Large intestine (tissue), 3 donors: ENCODE results near the gene TGFBRAP1. TPM values are rescaled to one million over a fixed set of nuclear protein-coding genes. Genes with fewer than 3 reads are reported as not detected.

ENCODE experiments used
- DNase-seq, 2 donors: peaks; one replicate each; pipeline versions ENCODE4 v3.0.0 to v3.0.0-alpha.2; 2013
- H3K27ac ChIP-seq: one replicate; pipeline ENCODE4 v1.5.1; 2013; ENCODE audit warnings: low read length
- H3K27me3 ChIP-seq: 2 replicates; pipeline ENCODE4 v1.6.1; 2013; ENCODE audit warnings: low read length; ENCODE audit not compliant: control insufficient read depth, insufficient read depth
- H3K36me3 ChIP-seq: 2 replicates; pipeline ENCODE4 v1.6.1; 2013; ENCODE audit warnings: low read length; ENCODE audit not compliant: control insufficient read depth, insufficient read depth
- H3K4me1 ChIP-seq: one replicate; pipeline ENCODE4 v1.6.1; 2013; ENCODE audit warnings: low read length; ENCODE audit not compliant: control insufficient read depth, insufficient read depth
- H3K4me3 ChIP-seq: one replicate; pipeline ENCODE4 v1.5.1; 2013; ENCODE audit warnings: low read length
- H3K9me3 ChIP-seq: one replicate; pipeline ENCODE4 v1.6.1; 2013; ENCODE audit warnings: mild to moderate bottlenecking, low read depth, low read length, moderate library complexity; ENCODE audit not compliant: control insufficient read depth
- WGBS: methylation state at CpG from one replicate; pipeline ENCODE4 v1.1.5; 2013; ENCODE audit warnings: low lambda C conversion rate; ENCODE audit not compliant: insufficient coverage; 5-methylcytosine and 5-hydroxymethylcytosine counted together
- polyA plus RNA-seq: library from polyadenylated mRNA; unstranded; fragments of 120-200 nt; gene quantifications from one replicate; pipeline ENCODE4 v1.2.1, GENCODE V29; 2013

Gene TGFBRAP1
- polyA plus RNA-seq, 1 donor: 14.4 TPM

GRCh38 chr2:105358593-105358992, 29.1 kb upstream of the TGFBRAP1 start:
- H3K36me3 ChIP-seq: peaks cover 63% of the 10 kb centered on the region

GRCh38 chr2:105357122-105357521, 27.6 kb upstream of the TGFBRAP1 start:
- no peak for DNase-seq
- no peak overlapping the region for H3K4me3 ChIP-seq
- 100% methylated on average over 1 of the region's 1 CpG for WGBS
- no peaks in the 10 kb centered on the region for H3K4me1 ChIP-seq
- no peaks in the 10 kb centered on the region for H3K27me3 ChIP-seq
- no peak overlapping the region for H3K27ac ChIP-seq
- H3K9me3 ChIP-seq: peaks cover 22% of the 10 kb centered on the region
- peaks cover 60% of the 10 kb centered on the region for H3K36me3 ChIP-seq

More at GRCh38 chr2:105358593-105358992, 29.1 kb upstream of the TGFBRAP1 start:
- Histone ChIP-seq H3K4me1 (no peaks in the 10 kb centered on the region), H3K27me3 (no peaks in the 10 kb centered on the region), H3K4me3 (no peak overlapping the region), H3K9me3 (peaks cover 22% of the 10 kb centered on the region), H3K27ac (no peak overlapping the region)
- WGBS: 93% methylated on average over 3 of the region's 6 CpGs
- no peak for DNase-seq

- H3K36me3 ChIP-seq: peaks cover 64% of the 10 kb centered on the region
- peak in 1 of 2 donors; percentile 12 for DNase-seq
- WGBS: no CpG with 5 or more reads among the region's 4 CpGs
- no peaks in the 10 kb centered on the region for H3K4me1 ChIP-seq
- no peak overlapping the region for H3K4me3 ChIP-seq
- H3K27ac ChIP-seq: no peak overlapping the region
- H3K27me3 ChIP-seq: no peaks in the 10 kb centered on the region
- H3K9me3 ChIP-seq: no peaks in the 10 kb centered on the region
Observed at GRCh38 chr2:105344704-105345345, 15.3 kb upstream of the TGFBRAP1 start.

DNA sequence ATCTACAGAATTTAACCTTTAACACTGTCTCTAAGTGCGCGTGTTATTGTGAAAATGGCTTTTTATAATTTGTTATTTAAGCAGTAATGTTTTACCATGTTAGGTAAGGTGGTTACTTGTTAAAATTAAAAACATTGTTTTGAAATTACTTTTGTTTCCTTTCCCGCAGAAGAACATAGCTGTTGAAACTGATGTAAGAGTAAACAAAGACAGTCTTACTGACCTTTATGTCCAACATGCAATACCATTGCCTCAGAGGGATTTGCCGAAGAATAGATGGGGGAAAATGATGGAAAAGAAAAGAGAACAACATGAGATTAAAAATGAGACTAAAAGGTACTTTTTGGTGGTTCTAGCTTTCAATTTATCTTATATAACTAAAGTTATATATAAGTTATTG, 9.9 kb upstream of the TGFBRAP1 start:
- Histone ChIP-seq H3K27me3 (no peaks in the 10 kb centered on the region), H3K36me3 (peaks cover 30% of the 10 kb centered on the region), H3K4me3 (no peak overlapping the region), H3K9me3 (no peaks in the 10 kb centered on the region), H3K4me1 (peaks cover 2% of the 10 kb centered on the region), H3K27ac (no peak overlapping the region)
- WGBS: 100% methylated on average over 1 of the region's 4 CpGs
- no peak for DNase-seq

DNA sequence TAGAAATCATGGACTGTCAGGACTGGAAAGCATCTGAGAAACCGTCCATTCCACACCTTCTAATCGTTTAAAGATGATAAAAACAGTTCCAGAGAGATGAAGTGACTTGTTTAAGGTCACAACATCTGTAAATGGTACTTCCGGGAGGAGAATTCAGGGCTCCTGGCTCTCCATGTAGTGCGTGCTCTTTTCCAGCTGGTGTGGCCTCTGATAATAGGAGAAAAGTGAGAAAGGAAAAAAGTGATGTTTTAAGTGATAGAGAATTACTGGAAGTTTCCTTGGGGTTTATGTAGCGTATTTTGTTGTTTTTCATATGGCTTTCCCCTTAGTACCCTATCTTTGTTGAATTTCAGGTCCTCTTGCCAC, 8.5 kb upstream of the TGFBRAP1 start:
- Histone ChIP-seq H3K4me3 (peak overlapping the region; percentile 92), H3K4me1 (peaks cover 2% of the 10 kb centered on the region), H3K27ac (no peak overlapping the region), H3K27me3 (no peaks in the 10 kb centered on the region), H3K36me3 (peaks cover 21% of the 10 kb centered on the region), H3K9me3 (no peaks in the 10 kb centered on the region)
- no peak for DNase-seq
- WGBS: 14% methylated on average over 4 of the region's 5 CpGs

DNA sequence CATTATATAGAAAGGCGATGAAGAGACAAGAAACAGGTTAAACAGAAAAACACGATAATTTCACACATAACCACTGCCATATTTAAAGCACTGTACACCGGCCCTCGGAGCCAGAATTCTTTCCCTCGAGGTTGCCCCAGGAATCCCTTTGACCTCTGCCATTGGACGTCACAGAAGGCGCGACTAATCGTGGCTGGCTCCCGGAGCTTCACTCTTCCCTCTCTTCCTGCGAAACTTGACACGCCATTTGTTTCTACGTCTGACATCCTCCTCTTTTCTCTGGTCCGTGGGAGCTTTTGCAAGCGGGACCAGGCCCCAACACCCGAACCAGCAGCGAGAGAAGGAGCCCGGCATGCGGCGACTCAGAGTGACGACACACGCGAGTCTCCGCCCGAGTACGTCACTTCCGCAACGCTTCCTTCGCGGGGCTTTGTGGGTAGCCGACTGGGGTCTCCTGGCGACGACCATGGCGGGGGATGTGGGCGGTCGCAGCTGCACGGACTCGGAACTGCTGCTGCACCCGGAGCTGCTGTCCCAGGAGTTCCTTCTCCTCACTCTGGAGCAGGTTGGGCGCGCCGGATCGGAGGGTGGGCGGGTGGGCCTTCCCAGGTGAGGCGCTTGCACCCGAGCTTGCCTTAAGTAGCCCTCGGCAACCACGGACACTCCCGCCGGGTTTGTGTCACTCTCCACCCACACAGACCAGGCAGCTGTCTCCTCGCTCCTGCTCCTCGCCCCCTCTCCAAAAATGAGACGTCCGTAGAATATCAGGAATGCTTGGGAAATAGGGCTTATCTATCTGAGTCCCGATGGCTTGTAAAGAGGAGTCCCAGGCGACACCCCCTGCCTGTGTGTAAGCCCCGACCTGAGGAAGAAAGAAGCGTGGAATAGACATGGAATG, 7.8 kb upstream of the TGFBRAP1 start, which contains the start of gene C2orf49:
Gene C2orf49, plus strand, starts transcription at position 419 of the 898 bp plus-strand sequence. Its CDS starts 48 bp downstream, at position 467.
- H3K27me3 ChIP-seq: no peaks in the 10 kb centered on the region
- H3K27ac ChIP-seq: peak within 1 kb of the TSS; percentile 83
- peak; percentile 85 to 93 for DNase-seq
- H3K4me1 ChIP-seq: peaks cover 2% of the 10 kb centered on the region
- H3K36me3 ChIP-seq: peaks cover 17% of the 10 kb centered on the region
- H3K9me3 ChIP-seq: no peaks in the 10 kb centered on the region
- peak within 1 kb of the TSS; percentile 92 for H3K4me3 ChIP-seq
- no CpG with 5 or more reads among the region's 58 CpGs for WGBS

- peaks cover 2% of the 10 kb centered on the region for H3K4me1 ChIP-seq
- WGBS: 8% methylated on average over 2 of the region's 7 CpGs
Observed at GRCh38 chr2:105336786-105337121, 7.2 kb upstream of the TGFBRAP1 start.

GRCh38 chr2:105335469-105335868, 5.9 kb upstream of the TGFBRAP1 start:
- 100% methylated on average over 2 of the region's 2 CpGs for WGBS
- Histone ChIP-seq H3K36me3 (peaks cover 9% of the 10 kb centered on the region), H3K9me3 (no peaks in the 10 kb centered on the region), H3K27ac (no peak overlapping the region), H3K4me1 (peaks cover 9% of the 10 kb centered on the region), H3K27me3 (no peaks in the 10 kb centered on the region), H3K4me3 (no peak overlapping the region)
- no peak for DNase-seq

More at GRCh38 chr2:105336786-105337121, 7.2 kb upstream of the TGFBRAP1 start:
- no peaks in the 10 kb centered on the region for H3K27me3 ChIP-seq
- peak overlapping the region; percentile 92 for H3K4me3 ChIP-seq
- peak overlapping the region; percentile 83 for H3K27ac ChIP-seq
- no peak for DNase-seq
- peaks cover 14% of the 10 kb centered on the region for H3K36me3 ChIP-seq
- H3K9me3 ChIP-seq: no peaks in the 10 kb centered on the region

GRCh38 chr2:105334211-105334610, 4.7 kb upstream of the TGFBRAP1 start:
- DNase-seq: no peak
- H3K4me1 ChIP-seq: peaks cover 14% of the 10 kb centered on the region
- H3K27ac ChIP-seq: no peak overlapping the region
- H3K36me3 ChIP-seq: peaks cover 4% of the 10 kb centered on the region
- no peaks in the 10 kb centered on the region for H3K27me3 ChIP-seq
- 83% methylated on average over 2 of the region's 4 CpGs for WGBS
- H3K4me3 ChIP-seq: no peak overlapping the region
- no peaks in the 10 kb centered on the region for H3K9me3 ChIP-seq

GRCh38 chr2:105330681-105331375, 1.3 kb upstream of the TGFBRAP1 start:
- Histone ChIP-seq H3K9me3 (no peaks in the 10 kb centered on the region), H3K4me3 (no peak overlapping the region), H3K27me3 (no peaks in the 10 kb centered on the region), H3K36me3 (peaks cover 4% of the 10 kb centered on the region), H3K27ac (peak overlapping the region; percentile 85), H3K4me1 (peaks cover 21% of the 10 kb centered on the region)
- WGBS: 83% methylated on average over 3 of the region's 4 CpGs
- peak; percentile 14 to 44 for DNase-seq
